Epithelial cell of esophagus (primary cell): ENCODE measurements around the gene TPM2.

Source experiments
- DNase-seq: peaks from one replicate; pipeline ENCODE4 v3.0.0; 2010; ENCODE audit warnings: low read depth
- H3K4me3 ChIP-seq: 2 replicates; pipeline ENCODE4 v1.5.1; 2011; ENCODE audit warnings: mild to moderate bottlenecking, low read length, control low read depth
- CTCF ChIP-seq: IDR thresholded peaks from 2 replicates; pipeline ENCODE4 v1.5.1; 2011; ENCODE audit warnings: low read depth, mild to moderate bottlenecking, low read length, control low read depth, inconsistent platforms; ENCODE audit not compliant: insufficient read depth; ENCODE audit errors: missing control alignments

Gene TPM2

GRCh38 chr9:35656831-35657545 is 32.7 kb downstream of the TPM2 start:
- peak; percentile 27 for DNase-seq
- H3K4me3 ChIP-seq = peak overlapping the region; percentile 81
- no peak for TF ChIP-seq CTCF

- TF ChIP-seq CTCF = no peak
- no peak for DNase-seq
- no peak overlapping the region for H3K4me3 ChIP-seq
These were observed 33.4 kb downstream of the TPM2 start for GRCh38 chr9:35656348-35656747.

GRCh38 chr9:35653611-35654010 is 36.1 kb downstream of the TPM2 start:
- no peak for DNase-seq
- H3K4me3 ChIP-seq = no peak overlapping the region
- no peak for TF ChIP-seq CTCF

GRCh38 chr9:35652829-35653209 is 36.9 kb downstream of the TPM2 start:
- H3K4me3 ChIP-seq = no peak overlapping the region
- no peak for DNase-seq
- TF ChIP-seq CTCF = no peak

DNA sequence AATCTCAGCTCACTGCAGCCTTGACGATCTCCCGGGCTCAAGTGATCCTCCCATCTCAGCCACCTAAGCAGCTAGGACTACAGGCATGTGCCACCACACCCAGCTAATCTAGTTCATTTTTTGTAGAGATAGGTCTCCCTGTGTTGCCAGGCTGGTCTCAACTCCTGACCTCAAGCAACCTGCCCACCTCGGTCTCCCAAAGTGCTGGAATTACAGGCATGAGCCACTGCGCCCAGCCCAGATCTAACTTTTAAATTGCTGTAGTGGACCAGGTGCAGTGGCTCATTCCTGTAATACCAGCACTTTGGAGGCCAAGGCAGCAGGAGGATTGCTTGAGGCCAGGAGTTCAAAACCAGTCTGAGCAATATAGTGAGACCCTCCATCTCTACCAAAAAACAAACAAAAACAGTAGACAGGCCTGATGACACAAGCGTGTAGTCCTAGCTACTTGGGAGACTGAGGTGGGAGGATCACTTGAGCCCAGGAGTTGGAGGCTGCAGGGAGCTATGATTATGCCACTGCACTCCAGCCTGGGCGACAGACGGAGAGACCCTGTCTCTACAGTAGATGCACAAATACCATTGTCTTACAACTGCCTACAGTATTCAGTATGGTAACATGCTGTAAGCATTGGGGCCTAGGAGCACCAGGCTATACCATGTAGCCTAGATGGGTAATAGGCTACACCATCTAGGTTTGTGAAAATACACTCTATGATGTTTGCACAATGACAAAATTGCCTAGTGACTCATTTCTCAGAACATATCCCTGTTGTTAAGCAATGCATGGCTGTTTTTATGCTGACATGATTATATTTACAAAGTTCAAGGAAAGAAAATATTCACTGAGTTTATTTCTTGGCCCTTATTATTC is 37.5 kb downstream of the TPM2 start:
- no peak overlapping the region for H3K4me3 ChIP-seq
- peak; percentile 88 for DNase-seq
- TF ChIP-seq CTCF = no peak

- H3K4me3 ChIP-seq = no peak within 1 kb of the TSS
- no peak for DNase-seq
- TF ChIP-seq CTCF = no peak
These were observed 39.2 kb downstream of the TPM2 start, which contains the start of gene SIT1 for GRCh38 chr9:35650341-35651158. Gene SIT1 (minus strand): TSS chr9:35650931. CDS start chr9:35650853, 78 bp downstream.
